Glutamatergic neuron (in vitro differentiated cells): Measurements from ENCODE around the gene PRRG4. TPM values are rescaled to one million over a fixed set of nuclear protein-coding genes. Genes with fewer than 3 reads are reported as not detected.

Experiments
- DNase-seq: peaks from one replicate; pipeline ENCODE4 v3.0.0; 2022
- H3K27ac Mint-ChIP-seq: one replicate; pipeline ENCODE4 v1.8.0; 2020; ENCODE audit warnings: mild to moderate bottlenecking, mixed read lengths, inconsistent platforms; ENCODE audit not compliant: unreplicated experiment
- H3K27me3 Mint-ChIP-seq: one replicate; pipeline ENCODE4 v1.8.0; 2020; ENCODE audit warnings: mild to moderate bottlenecking, moderate library complexity, mixed read lengths, inconsistent platforms; ENCODE audit not compliant: unreplicated experiment
- H3K36me3 Mint-ChIP-seq: one replicate; pipeline ENCODE4 v1.8.0; 2020; ENCODE audit warnings: mild to moderate bottlenecking, mixed read lengths, inconsistent platforms; ENCODE audit not compliant: unreplicated experiment
- H3K4me1 Mint-ChIP-seq: one replicate; pipeline ENCODE4 v1.8.0; 2020; ENCODE audit warnings: mild to moderate bottlenecking, low read depth, mixed read lengths, inconsistent platforms; ENCODE audit not compliant: unreplicated experiment
- H3K4me3 Mint-ChIP-seq: one replicate; pipeline ENCODE4 v1.8.0; 2020; ENCODE audit warnings: mild to moderate bottlenecking, mixed read lengths, inconsistent platforms; ENCODE audit not compliant: unreplicated experiment
- H3K9me3 Mint-ChIP-seq: one replicate; pipeline ENCODE4 v1.8.0; 2020; ENCODE audit warnings: mild to moderate bottlenecking, moderate library complexity, mixed read lengths, inconsistent platforms; ENCODE audit not compliant: unreplicated experiment
- CTCF ChIP-seq: fragments of 200-600 bp; sonication (generic); IDR thresholded peaks from one replicate; pipeline ENCODE4 v1.5.0; 2021; ENCODE audit not compliant: partially characterized antibody, unreplicated experiment
- total RNA-seq: library from RNA; stranded (reverse); fragmentation: NEBNext Ultra II Directional; extraction: Animal tissue kit (Norgen Biotek cat#: 25700); gene quantifications from one replicate; pipeline ENCODE4 v1.2.1, GENCODE V29; 2021; ENCODE audit not compliant: unreplicated experiment

Gene PRRG4
- total RNA-seq, 1 donor from 2014 or later, result 0.10 TPM

- no peak for TF ChIP-seq CTCF
- Mint-ChIP-seq H3K4me1 (no peaks in the 10 kb centered on the region), H3K4me3 (no peak overlapping the region), H3K36me3 (no peaks in the 10 kb centered on the region), H3K27ac (no peak overlapping the region), H3K9me3 (no peaks in the 10 kb centered on the region), H3K27me3 (peaks cover 1% of the 10 kb centered on the region)
- no peak for DNase-seq
Measured at GRCh38 chr11:32790916-32791315, 38.8 kb upstream of the PRRG4 start.

- Mint-ChIP-seq H3K36me3 (no peaks in the 10 kb centered on the region), H3K4me1 (no peaks in the 10 kb centered on the region), H3K27ac (no peak overlapping the region), H3K9me3 (no peaks in the 10 kb centered on the region), H3K27me3 (peaks cover 1% of the 10 kb centered on the region), H3K4me3 (no peak overlapping the region)
- DNase-seq, result no peak
- no peak for TF ChIP-seq CTCF
Measured at GRCh38 chr11:32792111-32792947, 37.4 kb upstream of the PRRG4 start.

GRCh38 chr11:32792948-32793475 lies 36.7 kb upstream of the PRRG4 start:
- H3K4me1 Mint-ChIP-seq, result no peaks in the 10 kb centered on the region
- H3K9me3 Mint-ChIP-seq, result no peaks in the 10 kb centered on the region
- peaks cover 1% of the 10 kb centered on the region for H3K27me3 Mint-ChIP-seq
- no peaks in the 10 kb centered on the region for H3K36me3 Mint-ChIP-seq
- H3K27ac Mint-ChIP-seq, result no peak overlapping the region
- peak; percentile 88 for TF ChIP-seq CTCF
- peak; percentile 71 for DNase-seq
- no peak overlapping the region for H3K4me3 Mint-ChIP-seq

- Mint-ChIP-seq H3K36me3 (no peaks in the 10 kb centered on the region), H3K9me3 (no peaks in the 10 kb centered on the region), H3K27ac (no peak within 1 kb of the TSS), H3K27me3 (peaks cover 1% of the 10 kb centered on the region), H3K4me3 (no peak within 1 kb of the TSS), H3K4me1 (no peaks in the 10 kb centered on the region)
- TF ChIP-seq CTCF, result no peak
- DNase-seq, result no peak
Measured at GRCh38 chr11:32794439-32794838, 35.3 kb upstream of the PRRG4 start, which contains the start of gene CCDC73. CCDC73 (minus strand) TSS chr11:32794662; CDS start chr11:32760243, 34,419 bp downstream.

- Mint-ChIP-seq H3K4me3 (no peak overlapping the region), H3K36me3 (no peaks in the 10 kb centered on the region), H3K4me1 (no peaks in the 10 kb centered on the region), H3K9me3 (no peaks in the 10 kb centered on the region), H3K27me3 (peaks cover 1% of the 10 kb centered on the region), H3K27ac (no peak overlapping the region)
- DNase-seq, result no peak
- no peak for TF ChIP-seq CTCF
Measured at GRCh38 chr11:32796425-32796824, 33.3 kb upstream of the PRRG4 start.
